CD8-positive, alpha-beta memory T cell (primary cell): ENCODE measurements around the gene GRID1. TPM values are rescaled to one million over a fixed set of nuclear protein-coding genes. Genes with fewer than 3 reads are reported as not detected.

Source experiments
- CTCF ChIA-PET: fragments of 350-600 bp; sonication (Branson Sonifier 250); formaldehyde crosslinking; loops from one replicate; lab custom pipeline; 2021; ENCODE audit warnings: antibody characterized with exemption; lab: Charles Lee
- POLR2A ChIA-PET: fragments of 350-600 bp; sonication (Branson Sonifier 250); formaldehyde crosslinking; loops from one replicate; lab custom pipeline; 2021; ENCODE audit warnings: antibody characterized with exemption; lab: Charles Lee
- DNase-seq, 5 donors: peaks; one replicate each; pipeline versions ENCODE4 v3.0.0 to v3.0.0-alpha.2; 2020 to 2022; ENCODE audit warnings: mixed read lengths in 1 of 5
- H3K27ac ChIP-seq: one replicate; pipeline ENCODE4 v1.7.0; 2013; ENCODE audit warnings: low read depth, mild to moderate bottlenecking, low read length, moderate library complexity
- H3K27me3 ChIP-seq: 2 replicates; pipeline ENCODE4 v1.7.0; 2013; ENCODE audit warnings: low read length, mild to moderate bottlenecking; ENCODE audit not compliant: insufficient read depth, poor library complexity, severe bottlenecking
- H3K36me3 ChIP-seq: 2 replicates; pipeline ENCODE4 v1.7.0; 2013; ENCODE audit warnings: mild to moderate bottlenecking, low read length, moderate library complexity; ENCODE audit not compliant: insufficient read depth
- H3K4me1 ChIP-seq: 2 replicates; pipeline ENCODE4 v1.7.0; 2013; ENCODE audit warnings: mild to moderate bottlenecking, low read length, moderate library complexity; ENCODE audit not compliant: insufficient read depth
- H3K4me3 ChIP-seq: 2 replicates; pipeline ENCODE4 v1.7.0; 2013; ENCODE audit warnings: mild to moderate bottlenecking, low read length
- H3K9me3 ChIP-seq: 2 replicates; pipeline ENCODE4 v1.7.0; 2013; ENCODE audit warnings: mild to moderate bottlenecking, low read length
- H3K27ac Mint-ChIP-seq, 8 donors: one replicate each; pipeline ENCODE4 v1.8.0; 2020 to 2021; ENCODE audit warnings: mixed read lengths in 8 of 8, mild to moderate bottlenecking in 6 of 8, inconsistent platforms in 3 of 8, moderate library complexity in 3 of 8
- H3K27me3 Mint-ChIP-seq, 2 donors: one replicate each; pipeline ENCODE4 v1.8.0; 2020 to 2021; ENCODE audit warnings: mixed read lengths in 2 of 2, mild to moderate bottlenecking in 1 of 2, moderate library complexity in 1 of 2
- H3K36me3 Mint-ChIP-seq, 3 donors: one replicate each; pipeline ENCODE4 v1.8.0; 2020 to 2021; ENCODE audit warnings: mixed read lengths in 3 of 3, inconsistent platforms in 1 of 3, mild to moderate bottlenecking in 1 of 3
- H3K4me1 Mint-ChIP-seq, 3 donors: one replicate each; pipeline ENCODE4 v1.8.0; 2020 to 2021; ENCODE audit warnings: mixed read lengths in 3 of 3, inconsistent platforms in 1 of 3, mild to moderate bottlenecking in 1 of 3
- H3K4me3 Mint-ChIP-seq, 7 donors: one replicate each; pipeline ENCODE4 v1.8.0; 2020 to 2021; ENCODE audit warnings: mixed read lengths in 7 of 7, mild to moderate bottlenecking in 6 of 7, moderate library complexity in 4 of 7, inconsistent platforms in 2 of 7
- H3K9me3 Mint-ChIP-seq, 5 donors: one replicate each; pipeline ENCODE4 v1.8.0; 2020 to 2022; ENCODE audit warnings: mixed read lengths in 5 of 5, mild to moderate bottlenecking in 3 of 5, moderate library complexity in 2 of 5, inconsistent platforms in 1 of 5
- polyA plus RNA-seq: library from polyadenylated mRNA; unstranded; fragments of 300-500 nt; fragmentation: Illumina TruSeq; gene quantifications from one replicate; pipeline ENCODE4 v1.2.3, GENCODE V29; 2021
- total RNA-seq, 2 experiments: library from RNA; stranded (reverse); gene quantifications; one replicate each; pipeline ENCODE4 v1.2.3, GENCODE V29; 2021

GRID1 gene
- total and polyA plus RNA-seq, 3 experiments from 2014 or later: not detected

GRCh38 chr10:86062647-86063145 lies 303.9 kb downstream of the GRID1 start:
- CTCF ChIA-PET: no interaction called here
- no peaks in the 10 kb centered on the region for H3K36me3 Mint-ChIP-seq
- Histone ChIP-seq H3K4me3 (no peak overlapping the region), H3K9me3 (no peaks in the 10 kb centered on the region), H3K27ac (no peak overlapping the region), H3K27me3 (no peaks in the 10 kb centered on the region), H3K4me1 (no peaks in the 10 kb centered on the region), H3K36me3 (no peaks in the 10 kb centered on the region)
- no peak for DNase-seq
- H3K4me3 Mint-ChIP-seq: no peak overlapping the region
- H3K9me3 Mint-ChIP-seq: no peaks in the 10 kb centered on the region
- H3K27ac Mint-ChIP-seq: no peak overlapping the region
- no peaks in the 10 kb centered on the region for H3K4me1 Mint-ChIP-seq
- POLR2A ChIA-PET: no interaction called here
- H3K27me3 Mint-ChIP-seq: peaks cover 1 to 22% of the 10 kb centered on the region in 2 donors

- no peak overlapping the region for H3K4me3 ChIP-seq
- no peaks in the 10 kb centered on the region for H3K27me3 ChIP-seq
- no peaks in the 10 kb centered on the region for H3K36me3 ChIP-seq
- Mint-ChIP-seq H3K27ac (no peak overlapping the region), H3K4me1 (no peaks in the 10 kb centered on the region), H3K36me3 (no peaks in the 10 kb centered on the region), H3K4me3 (no peak overlapping the region), H3K9me3 (no peaks in the 10 kb centered on the region), H3K27me3 (peaks cover 1 to 26% of the 10 kb centered on the region in 2 donors)
- CTCF ChIA-PET: no interaction called here
- no peaks in the 10 kb centered on the region for H3K4me1 ChIP-seq
- no peaks in the 10 kb centered on the region for H3K9me3 ChIP-seq
- POLR2A ChIA-PET: no interaction called here
- no peak for DNase-seq
- H3K27ac ChIP-seq: no peak overlapping the region
Observed at GRCh38 chr10:86062198-86062550, 304.4 kb downstream of the GRID1 start.

GRCh38 chr10:86061278-86062197 lies 305.1 kb downstream of the GRID1 start:
- Mint-ChIP-seq H3K4me3 (no peak overlapping the region), H3K9me3 (no peaks in the 10 kb centered on the region), H3K27me3 (peaks cover 1 to 26% of the 10 kb centered on the region in 2 donors), H3K36me3 (no peaks in the 10 kb centered on the region), H3K27ac (no peak overlapping the region), H3K4me1 (no peaks in the 10 kb centered on the region)
- Histone ChIP-seq H3K4me3 (no peak overlapping the region), H3K27me3 (no peaks in the 10 kb centered on the region), H3K36me3 (no peaks in the 10 kb centered on the region), H3K4me1 (no peaks in the 10 kb centered on the region), H3K9me3 (no peaks in the 10 kb centered on the region), H3K27ac (no peak overlapping the region)
- DNase-seq: no peak
- ChIA-PET CTCF (no interaction called here), POLR2A (no interaction called here)

- no peaks in the 10 kb centered on the region for H3K4me1 ChIP-seq
- no peaks in the 10 kb centered on the region for H3K27me3 ChIP-seq
- no peaks in the 10 kb centered on the region for H3K36me3 Mint-ChIP-seq
- POLR2A ChIA-PET: no interaction called here
- no peaks in the 10 kb centered on the region for H3K9me3 ChIP-seq
- no peak overlapping the region for H3K27ac ChIP-seq
- CTCF ChIA-PET: no interaction called here
- peaks cover 1 to 22% of the 10 kb centered on the region in 2 donors for H3K27me3 Mint-ChIP-seq
- H3K27ac Mint-ChIP-seq: no peak overlapping the region
- H3K4me3 ChIP-seq: no peak overlapping the region
- H3K36me3 ChIP-seq: no peaks in the 10 kb centered on the region
- H3K4me1 Mint-ChIP-seq: no peaks in the 10 kb centered on the region
- no peak for DNase-seq
- no peak overlapping the region for H3K4me3 Mint-ChIP-seq
- H3K9me3 Mint-ChIP-seq: no peaks in the 10 kb centered on the region
Observed at GRCh38 chr10:86060386-86061277, 306.0 kb downstream of the GRID1 start.

- CTCF ChIA-PET: no interaction called here
- POLR2A ChIA-PET: no interaction called here
- Mint-ChIP-seq H3K9me3 (no peaks in the 10 kb centered on the region), H3K4me1 (no peaks in the 10 kb centered on the region), H3K27ac (no peak overlapping the region), H3K4me3 (no peak overlapping the region), H3K36me3 (no peaks in the 10 kb centered on the region), H3K27me3 (peaks cover 2 to 21% of the 10 kb centered on the region in 2 donors)
- Histone ChIP-seq H3K4me3 (no peak overlapping the region), H3K27ac (no peak overlapping the region), H3K9me3 (no peaks in the 10 kb centered on the region), H3K4me1 (no peaks in the 10 kb centered on the region), H3K36me3 (no peaks in the 10 kb centered on the region), H3K27me3 (no peaks in the 10 kb centered on the region)
- DNase-seq: no peak
Observed at GRCh38 chr10:86059892-86060291, 306.7 kb downstream of the GRID1 start.

- H3K27me3 Mint-ChIP-seq: peaks cover 5 to 16% of the 10 kb centered on the region in 2 donors
- H3K27ac ChIP-seq: no peak overlapping the region
- H3K4me3 Mint-ChIP-seq: no peak overlapping the region
- no peaks in the 10 kb centered on the region for H3K36me3 ChIP-seq
- H3K9me3 ChIP-seq: no peaks in the 10 kb centered on the region
- no peaks in the 10 kb centered on the region for H3K4me1 Mint-ChIP-seq
- H3K27ac Mint-ChIP-seq: no peak overlapping the region
- CTCF ChIA-PET: no interaction called here
- no peaks in the 10 kb centered on the region for H3K27me3 ChIP-seq
- DNase-seq: no peak
- no peaks in the 10 kb centered on the region for H3K4me1 ChIP-seq
- no peaks in the 10 kb centered on the region for H3K36me3 Mint-ChIP-seq
- no peaks in the 10 kb centered on the region for H3K9me3 Mint-ChIP-seq
- no peak overlapping the region for H3K4me3 ChIP-seq
- POLR2A ChIA-PET: no interaction called here
Observed at GRCh38 chr10:86058964-86059363, 307.6 kb downstream of the GRID1 start.

- ChIA-PET CTCF (no interaction called here), POLR2A (no interaction called here)
- Histone ChIP-seq H3K36me3 (no peaks in the 10 kb centered on the region), H3K9me3 (no peaks in the 10 kb centered on the region), H3K27me3 (no peaks in the 10 kb centered on the region), H3K27ac (no peak overlapping the region), H3K4me1 (no peaks in the 10 kb centered on the region), H3K4me3 (no peak overlapping the region)
- H3K4me1 Mint-ChIP-seq: no peaks in the 10 kb centered on the region
- peaks cover 5 to 16% of the 10 kb centered on the region in 2 donors for H3K27me3 Mint-ChIP-seq
- DNase-seq: no peak
- H3K9me3 Mint-ChIP-seq: no peaks in the 10 kb centered on the region
- no peaks in the 10 kb centered on the region for H3K36me3 Mint-ChIP-seq
- no peak overlapping the region for H3K4me3 Mint-ChIP-seq
- H3K27ac Mint-ChIP-seq: no peak overlapping the region
Observed at GRCh38 chr10:86057708-86058107, 308.9 kb downstream of the GRID1 start.

GRCh38 chr10:86056672-86057071 lies 309.9 kb downstream of the GRID1 start:
- Histone ChIP-seq H3K36me3 (no peaks in the 10 kb centered on the region), H3K4me3 (no peak overlapping the region), H3K27ac (no peak overlapping the region), H3K4me1 (no peaks in the 10 kb centered on the region), H3K9me3 (no peaks in the 10 kb centered on the region), H3K27me3 (no peaks in the 10 kb centered on the region)
- Mint-ChIP-seq H3K4me1 (no peaks in the 10 kb centered on the region), H3K36me3 (no peaks in the 10 kb centered on the region), H3K27ac (no peak overlapping the region), H3K4me3 (no peak overlapping the region), H3K27me3 (peaks cover 5 to 13% of the 10 kb centered on the region in 2 donors), H3K9me3 (no peaks in the 10 kb centered on the region)
- CTCF ChIA-PET: no interaction called here
- POLR2A ChIA-PET: no interaction called here
- no peak for DNase-seq
